Measurements from ENCODE around the gene RBM15B.
"Not testable (repeated sequence)": the region's sequence is repeated elsewhere in the genome, so short reads cannot be mapped to it uniquely, and the experiment has no call there.

The RBM15B gene

GRCh38 chr3:51378726-51379125, 12.4 kb upstream of the RBM15B start:
- H3K4me3 ChIP-seq (ENCODE audit: low read depth, low read length): no peak overlapping the region

GRCh38 chr3:51379301-51379700, 11.8 kb upstream of the RBM15B start:
- H3K4me3 ChIP-seq (ENCODE audit: low read depth, low read length): no peak overlapping the region

- H3K4me3 ChIP-seq (ENCODE audit: low read depth, low read length): no peak overlapping the region
Observed at GRCh38 chr3:51379746-51380455, 11.2 kb upstream of the RBM15B start.

- no peak overlapping the region for H3K4me3 ChIP-seq (ENCODE audit: low read depth, low read length)
Observed at GRCh38 chr3:51380601-51381332, 10.3 kb upstream of the RBM15B start.

- H3K4me3 ChIP-seq (ENCODE audit: low read depth, low read length): no peak overlapping the region
Observed at GRCh38 chr3:51381333-51381705, 9.8 kb upstream of the RBM15B start.

GRCh38 chr3:51382076-51382745, 8.9 kb upstream of the RBM15B start:
- H3K4me3 ChIP-seq (ENCODE audit: low read depth, low read length): no peak overlapping the region

GRCh38 chr3:51382947-51383578, 8.0 kb upstream of the RBM15B start:
- H3K4me3 ChIP-seq (ENCODE audit: low read depth, low read length): no peak overlapping the region

- peak overlapping the region; percentile 83 for H3K4me3 ChIP-seq (ENCODE audit: low read depth, low read length)
Observed at GRCh38 chr3:51384055-51384725, 6.9 kb upstream of the RBM15B start.

GRCh38 chr3:51384726-51385473, 6.2 kb upstream of the RBM15B start, which contains the start of gene MANF:
TSS of gene MANF (plus strand) at chr3:51385291. CDS start at chr3:51385343, 52 bp downstream.
- peak within 1 kb of the TSS; percentile 88 for H3K4me3 ChIP-seq (ENCODE audit: low read depth, low read length)

- H3K4me3 ChIP-seq (ENCODE audit: low read depth, low read length): peak overlapping the region; percentile 88
Observed at GRCh38 chr3:51385621-51386091, 5.4 kb upstream of the RBM15B start.

GRCh38 chr3:51386159-51386851, 4.8 kb upstream of the RBM15B start:
- H3K4me3 ChIP-seq (ENCODE audit: low read depth, low read length): peak overlapping the region; percentile 88

GRCh38 chr3:51386852-51387229, 4.2 kb upstream of the RBM15B start:
- peak overlapping the region; percentile 6 for H3K4me3 ChIP-seq (ENCODE audit: low read depth, low read length)

- not testable (repeated sequence) for H3K4me3 ChIP-seq (ENCODE audit: low read depth, low read length)
Observed at GRCh38 chr3:51387281-51387680, 3.8 kb upstream of the RBM15B start.

- H3K4me3 ChIP-seq (ENCODE audit: low read depth, low read length): no peak overlapping the region
Observed at GRCh38 chr3:51388286-51389029, 2.6 kb upstream of the RBM15B start.

GRCh38 chr3:51389423-51390183, 1.5 kb upstream of the RBM15B start:
- no peak overlapping the region for H3K4me3 ChIP-seq (ENCODE audit: low read depth, low read length)

GRCh38 chr3:51390246-51391074, 625 bp upstream of the RBM15B start:
- H3K4me3 ChIP-seq (ENCODE audit: low read depth, low read length): peak overlapping the region; percentile 30
